Neutrophil (primary cell): ENCODE data around the gene TBCD.

Experiments used
- H3K27ac ChIP-seq: fragments of 200-600 bp; sonication (generic); 2 replicates; pipeline ENCODE4 v1.5.1; 2016; ENCODE audit warnings: mild to moderate bottlenecking, moderate library complexity
- H3K27me3 ChIP-seq: fragments of 200-600 bp; sonication (generic); 2 replicates; pipeline ENCODE4 v1.6.0; 2016; ENCODE audit warnings: mild to moderate bottlenecking
- H3K36me3 ChIP-seq: fragments of 200-600 bp; sonication (generic); 2 replicates; pipeline ENCODE4 v1.5.1; 2017
- H3K4me1 ChIP-seq, 2 experiments: fragments of 200-600 bp in 1 of 2; sonication (generic) in 1 of 2; 1 replicate in 1 of 2; 2 replicates in 1 of 2; pipeline versions ENCODE4 v1.5.1 to v1.6.1; 2013 to 2016; ENCODE audit warnings: low read depth in 1 of 2, low read length in 1 of 2, mild to moderate bottlenecking in 1 of 2, moderate library complexity in 1 of 2; ENCODE audit not compliant: control insufficient read depth in 1 of 2, insufficient read depth in 1 of 2
- H3K4me3 ChIP-seq, 2 experiments: fragments of 200-600 bp in 1 of 2; sonication (generic) in 1 of 2; 1 replicate in 1 of 2; 2 replicates in 1 of 2; pipeline ENCODE4 v1.5.1; 2013 to 2016; ENCODE audit warnings: low read depth in 1 of 2, low read length in 1 of 2, mild to moderate bottlenecking in 1 of 2, moderate library complexity in 1 of 2
- H3K9me3 ChIP-seq: fragments of 200-600 bp; sonication (generic); 2 replicates; pipeline ENCODE4 v1.5.1; 2016
- TF ChIP-seq, protein P1 (sequence below): fragments of 200-600 bp; sonication (generic); IDR thresholded peaks from 2 replicates; pipeline ENCODE4 v1.5.1; 2016; ENCODE audit warnings: antibody characterized with exemption

Gene TBCD

DNA sequence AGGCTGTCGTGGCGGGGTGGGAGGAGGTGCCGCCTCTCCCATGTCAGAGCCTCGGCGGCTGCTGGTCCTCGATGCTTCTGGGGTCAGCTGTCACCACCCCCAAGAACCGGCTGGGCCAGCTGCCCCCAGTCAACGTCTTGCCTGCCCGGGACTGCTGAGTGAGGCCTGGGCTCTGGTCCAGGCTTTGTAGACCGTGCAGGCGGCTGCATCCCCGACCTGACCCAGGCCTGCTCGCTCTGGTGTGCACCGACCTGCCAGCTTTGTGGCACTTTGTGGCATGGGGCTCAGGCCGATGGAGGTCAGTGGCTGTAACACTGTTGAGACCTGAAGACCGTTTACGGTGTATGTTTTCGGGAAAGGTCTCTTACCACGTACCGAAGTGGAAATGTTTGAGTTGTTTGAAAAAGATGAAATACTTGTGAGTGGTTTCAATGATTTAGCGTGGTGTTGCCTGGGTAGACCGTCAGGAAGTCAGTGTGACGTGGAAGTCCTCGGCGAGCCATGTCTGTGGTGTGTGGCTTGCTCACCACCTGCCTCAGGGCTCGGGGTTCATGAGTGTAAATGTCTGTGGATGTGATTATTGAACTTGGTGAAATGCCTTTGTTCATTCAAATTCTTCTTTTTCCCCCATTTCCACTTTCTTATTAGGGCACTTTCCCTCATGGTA, 141.2 kb downstream of the TBCD start:
- TF ChIP-seq, protein P1, sequence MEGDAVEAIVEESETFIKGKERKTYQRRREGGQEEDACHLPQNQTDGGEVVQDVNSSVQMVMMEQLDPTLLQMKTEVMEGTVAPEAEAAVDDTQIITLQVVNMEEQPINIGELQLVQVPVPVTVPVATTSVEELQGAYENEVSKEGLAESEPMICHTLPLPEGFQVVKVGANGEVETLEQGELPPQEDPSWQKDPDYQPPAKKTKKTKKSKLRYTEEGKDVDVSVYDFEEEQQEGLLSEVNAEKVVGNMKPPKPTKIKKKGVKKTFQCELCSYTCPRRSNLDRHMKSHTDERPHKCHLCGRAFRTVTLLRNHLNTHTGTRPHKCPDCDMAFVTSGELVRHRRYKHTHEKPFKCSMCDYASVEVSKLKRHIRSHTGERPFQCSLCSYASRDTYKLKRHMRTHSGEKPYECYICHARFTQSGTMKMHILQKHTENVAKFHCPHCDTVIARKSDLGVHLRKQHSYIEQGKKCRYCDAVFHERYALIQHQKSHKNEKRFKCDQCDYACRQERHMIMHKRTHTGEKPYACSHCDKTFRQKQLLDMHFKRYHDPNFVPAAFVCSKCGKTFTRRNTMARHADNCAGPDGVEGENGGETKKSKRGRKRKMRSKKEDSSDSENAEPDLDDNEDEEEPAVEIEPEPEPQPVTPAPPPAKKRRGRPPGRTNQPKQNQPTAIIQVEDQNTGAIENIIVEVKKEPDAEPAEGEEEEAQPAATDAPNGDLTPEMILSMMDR: no peak
- no peak overlapping the region for H3K4me3 ChIP-seq
- peaks cover 0 to 6% of the 10 kb centered on the region in 2 experiments for H3K4me1 ChIP-seq
- H3K27ac ChIP-seq: no peak overlapping the region
- no peaks in the 10 kb centered on the region for H3K9me3 ChIP-seq
- no peaks in the 10 kb centered on the region for H3K27me3 ChIP-seq
- peaks cover 33% of the 10 kb centered on the region for H3K36me3 ChIP-seq

DNA sequence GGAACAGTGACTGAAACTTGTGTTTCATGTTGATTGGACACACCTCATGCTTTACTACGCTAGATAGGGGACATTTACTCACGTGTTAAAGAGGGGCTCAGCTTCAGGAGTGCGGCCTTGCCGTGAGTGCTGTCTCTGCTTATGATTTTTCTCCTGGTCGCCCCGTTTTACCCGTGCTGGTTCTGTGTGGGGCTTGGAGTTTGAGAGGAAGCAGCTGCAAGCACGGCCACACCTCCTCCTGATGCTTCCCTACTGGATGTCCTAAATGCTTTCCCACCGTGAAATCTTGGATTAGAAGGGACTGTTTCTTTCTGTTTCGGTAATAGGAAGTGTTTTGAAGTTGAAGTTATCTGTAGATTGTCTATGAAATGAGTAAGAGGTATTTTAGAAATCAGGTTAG, 141.9 kb downstream of the TBCD start:
- Histone ChIP-seq H3K4me1 (peaks cover 0 to 6% of the 10 kb centered on the region in 2 experiments), H3K27me3 (no peaks in the 10 kb centered on the region), H3K27ac (no peak overlapping the region), H3K9me3 (no peaks in the 10 kb centered on the region), H3K4me3 (no peak overlapping the region), H3K36me3 (peaks cover 34% of the 10 kb centered on the region)
- TF ChIP-seq, protein P1: no peak

DNA sequence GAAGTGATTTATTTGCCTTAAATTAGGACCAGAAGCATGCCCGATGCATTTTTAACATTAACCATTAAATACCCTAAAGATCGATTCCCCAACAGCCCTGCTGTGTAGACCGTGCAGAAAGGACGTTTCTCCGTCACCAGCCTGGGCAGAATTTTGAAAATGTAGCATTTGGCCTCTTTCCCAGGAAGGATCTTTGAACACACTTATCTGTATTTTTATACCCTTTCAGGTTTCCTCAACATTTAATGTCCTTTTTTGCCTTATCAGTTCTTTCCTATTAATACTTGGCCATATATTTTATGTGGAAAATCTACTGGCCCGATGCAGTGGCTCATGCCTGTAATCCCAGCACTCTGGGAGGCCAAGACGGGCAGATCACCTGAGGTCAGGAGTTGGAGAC, 142.5 kb downstream of the TBCD start:
- Histone ChIP-seq H3K27ac (no peak overlapping the region), H3K4me1 (peaks cover 0 to 6% of the 10 kb centered on the region in 2 experiments), H3K9me3 (no peaks in the 10 kb centered on the region), H3K4me3 (no peak overlapping the region), H3K27me3 (no peaks in the 10 kb centered on the region), H3K36me3 (peaks cover 40% of the 10 kb centered on the region)
- TF ChIP-seq, protein P1: no peak

DNA sequence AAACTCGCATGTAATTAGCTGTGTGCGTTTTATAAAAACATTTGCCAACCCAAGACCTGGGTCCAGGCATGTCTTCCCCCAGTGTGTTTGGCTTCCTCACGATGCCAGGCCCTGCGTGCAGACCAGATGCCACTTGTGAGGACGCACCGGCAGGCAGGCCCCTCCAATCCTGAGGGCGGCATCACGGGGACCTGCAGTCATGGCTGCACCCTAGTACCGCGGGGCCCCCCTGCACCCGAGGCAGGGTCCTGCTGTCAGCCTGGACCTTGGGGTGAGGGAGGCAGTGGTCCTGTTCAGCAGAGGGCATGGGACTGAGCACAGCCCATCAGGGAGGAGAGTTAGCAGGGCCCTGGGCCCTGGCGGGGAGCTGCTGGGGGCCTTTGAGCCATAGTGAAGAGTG, 143.2 kb downstream of the TBCD start:
- H3K4me3 ChIP-seq: no peak overlapping the region
- H3K36me3 ChIP-seq: peaks cover 33% of the 10 kb centered on the region
- peaks cover 0 to 6% of the 10 kb centered on the region in 2 experiments for H3K4me1 ChIP-seq
- H3K9me3 ChIP-seq: no peaks in the 10 kb centered on the region
- TF ChIP-seq, protein P1: no peak
- no peak overlapping the region for H3K27ac ChIP-seq
- H3K27me3 ChIP-seq: no peaks in the 10 kb centered on the region

DNA sequence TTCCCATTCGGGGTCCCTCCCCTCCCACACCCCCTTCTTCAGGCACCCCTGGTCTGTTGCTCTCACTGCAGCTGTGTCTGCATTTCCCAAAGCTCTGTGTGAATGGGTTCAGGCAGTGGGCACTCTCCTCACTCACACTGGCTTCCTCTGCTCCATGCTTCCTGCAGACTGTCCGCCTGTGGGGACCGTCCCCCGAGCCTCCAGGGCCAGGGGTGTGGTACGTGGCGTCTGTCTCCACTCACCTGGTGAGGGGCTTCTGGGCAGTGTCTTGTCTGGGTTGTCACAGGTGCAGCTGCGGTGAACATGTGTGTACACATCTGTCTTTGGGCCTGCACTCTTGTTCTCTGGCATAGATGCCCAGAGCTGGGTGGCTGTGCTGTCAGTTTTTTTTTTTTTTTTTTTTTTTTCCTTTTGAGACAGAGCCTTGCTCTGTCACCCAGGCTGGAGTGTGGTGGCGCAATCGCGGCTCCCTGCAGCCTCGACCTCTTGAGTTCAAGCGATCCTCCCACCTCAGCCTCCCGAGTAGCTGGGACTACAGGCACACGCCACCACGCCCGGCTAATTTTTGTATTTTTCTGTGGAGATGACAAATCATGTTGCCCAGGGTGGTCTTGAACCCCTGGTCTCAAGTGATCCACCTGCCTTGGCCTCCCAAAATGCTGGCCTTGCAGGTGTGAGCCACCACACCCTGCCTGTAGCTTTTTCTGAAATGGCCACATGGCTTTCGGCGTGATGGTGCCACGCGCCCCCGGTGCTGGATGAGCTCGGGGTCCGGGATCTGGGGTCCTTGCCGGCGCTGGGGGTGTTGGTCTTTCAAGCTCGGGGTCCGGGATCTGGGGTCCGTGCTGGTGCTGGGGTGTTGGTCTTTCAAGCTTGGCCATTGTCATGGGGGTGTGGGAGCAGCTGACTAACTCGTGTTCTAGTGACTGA, 144.5 kb downstream of the TBCD start:
- TF ChIP-seq, protein P1: no peak
- Histone ChIP-seq H3K4me3 (no peak overlapping the region), H3K36me3 (peaks cover 39% of the 10 kb centered on the region), H3K27me3 (no peaks in the 10 kb centered on the region), H3K4me1 (peaks cover 0 to 6% of the 10 kb centered on the region in 2 experiments), H3K27ac (no peak overlapping the region), H3K9me3 (no peaks in the 10 kb centered on the region)
